Upper lobe of left lung (tissue), 6 donors: Measurements from ENCODE around the gene PARM1. TPM values are rescaled to one million over a fixed set of nuclear protein-coding genes. Genes with fewer than 3 reads are reported as not detected.

Experiments used
- ATAC-seq, 2 donors: fragments of 200-7000 bp; cut with Tn5 transposase; one replicate each; pipeline ENCODE4 v1.9.1; 2022; ENCODE audit warnings: mild to moderate bottlenecking in 2 of 2, moderate library complexity in 2 of 2; ENCODE audit not compliant: low FRiP score in 2 of 2
- DNase-seq, 2 donors: peaks; one replicate each; pipeline ENCODE4 v3.0.0-alpha.2; 2019 to 2020
- H3K27ac ChIP-seq, 4 donors: fragments of 200-600 bp; sonication (generic); one replicate each; pipeline ENCODE4 v1.5.1; 2016 to 2019
- H3K27me3 ChIP-seq, 4 donors: fragments of 200-600 bp; sonication (generic); one replicate each; pipeline ENCODE4 v1.5.1; 2017 to 2019
- H3K36me3 ChIP-seq, 4 donors: fragments of 200-600 bp; sonication (generic); one replicate each; pipeline ENCODE4 v1.5.1; 2016 to 2019
- H3K4me1 ChIP-seq, 4 donors: fragments of 200-600 bp; sonication (generic); one replicate each; pipeline ENCODE4 v1.5.1; 2018 to 2019
- H3K4me3 ChIP-seq, 4 donors: fragments of 200-600 bp; sonication (generic); one replicate each; pipeline ENCODE4 v1.5.1; 2017 to 2019; ENCODE audit warnings: mild to moderate bottlenecking in 2 of 4, moderate library complexity in 1 of 4
- H3K9me3 ChIP-seq, 4 donors: fragments of 200-600 bp; sonication (generic); one replicate each; pipeline ENCODE4 v1.5.1; 2018 to 2019
- CTCF ChIP-seq, 6 experiments: fragments of 450-650 bp in 4 of 6; fragments of 200-600 bp in 2 of 6; sonication (generic) in 2 of 6; IDR thresholded peaks; one replicate each; pipeline ENCODE4 v1.5.1; 2016 to 2019; ENCODE audit warnings: antibody characterized with exemption in 6 of 6
- EP300 ChIP-seq, 4 donors: sonication (generic); formaldehyde crosslinking; IDR thresholded peaks; one replicate each; pipeline ENCODE4 v1.5.1; 2017; ENCODE audit warnings: antibody characterized with exemption in 4 of 4, control low read depth in 2 of 4
- POLR2A ChIP-seq, 4 donors: fragments of 450-650 bp; IDR thresholded peaks; one replicate each; pipeline ENCODE4 v1.5.1; 2016 to 2017; ENCODE audit warnings: antibody characterized with exemption in 4 of 4, mild to moderate bottlenecking in 2 of 4
- POLR2AphosphoS5 ChIP-seq, 2 donors: sonication (generic); formaldehyde crosslinking; IDR thresholded peaks; one replicate each; pipeline ENCODE4 v1.5.1; 2017; ENCODE audit warnings: antibody characterized with exemption in 2 of 2
- WGBS, 2 donors: methylation state at CpG; one replicate each; pipeline ENCODE4 v1.1.5; 2017 to 2018; 5-methylcytosine and 5-hydroxymethylcytosine counted together
- total RNA-seq, 6 donors: library from RNA; depleted of rRNA in 4 of 6; stranded (reverse); fragments of >200 nt in 4 of 6; gene quantifications; one replicate each; pipeline versions ENCODE4 v1.1.0 to v1.2.1, GENCODE V29; 2016 to 2021
- donor health status: DM: no; HTN: no; CAD: no; lungs with moderate emphysema.
- donor health status: DM: no; HTN: yes; CAD: no; lungs with severe emphysema.

Gene PARM1
- total RNA-seq, 6 donors from 2014 or later = 36.7 to 137 (median 74.5) TPM

DNA sequence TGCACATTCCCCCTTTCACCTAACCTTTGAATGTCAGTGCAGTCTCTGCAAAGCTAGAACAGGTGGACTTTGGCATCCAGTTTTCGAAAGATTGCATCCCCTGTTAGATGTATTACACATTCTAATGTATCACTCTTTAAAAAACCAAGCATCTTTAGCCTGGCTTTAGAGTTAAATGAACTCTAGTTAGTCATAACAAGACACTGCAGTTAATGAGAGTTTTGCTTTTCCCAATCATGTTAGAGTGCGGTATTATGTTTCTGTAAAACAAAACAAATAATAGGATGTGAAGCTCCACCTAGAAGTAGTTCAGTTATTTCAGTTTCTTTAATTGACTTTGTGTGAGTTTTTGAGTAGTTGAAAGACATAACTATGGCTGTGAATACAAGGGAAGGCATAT, 42.2 kb downstream of the PARM1 start:
- no peaks in the 10 kb centered on the region for H3K27me3 ChIP-seq
- no peaks in the 10 kb centered on the region for H3K36me3 ChIP-seq
- H3K4me1 ChIP-seq = no peaks in the 10 kb centered on the region
- ATAC-seq (no peak), DNase-seq (no peak)
- no peak overlapping the region for H3K27ac ChIP-seq
- H3K9me3 ChIP-seq = no peaks in the 10 kb centered on the region
- WGBS, 2 donors = 86 to 95% methylated on average over 2 of the region's 2 CpGs
- TF ChIP-seq POLR2A (IDR thresholded peaks at IDR 0.05) = no peak
- no peak for TF ChIP-seq EP300 (IDR thresholded peaks at IDR 0.05)
- no peak for TF ChIP-seq CTCF (IDR thresholded peaks at IDR 0.05)
- TF ChIP-seq POLR2AphosphoS5 (IDR thresholded peaks at IDR 0.05) = no peak
- H3K4me3 ChIP-seq = no peak overlapping the region

- Histone ChIP-seq H3K9me3 (no peaks in the 10 kb centered on the region), H3K4me3 (no peak overlapping the region), H3K4me1 (no peaks in the 10 kb centered on the region), H3K36me3 (no peaks in the 10 kb centered on the region), H3K27ac (no peak overlapping the region), H3K27me3 (no peaks in the 10 kb centered on the region)
- ATAC-seq (no peak), DNase-seq (no peak)
- 95 to 100% methylated on average over 2 of the region's 2 CpGs for WGBS, 2 donors
- TF ChIP-seq POLR2AphosphoS5 (IDR thresholded peaks at IDR 0.05) = no peak
- no peak for TF ChIP-seq EP300 (IDR thresholded peaks at IDR 0.05)
- no peak for TF ChIP-seq POLR2A (IDR thresholded peaks at IDR 0.05)
- TF ChIP-seq CTCF (IDR thresholded peaks at IDR 0.05) = no peak
Observed at GRCh38 chr4:74975848-74976824, 43.2 kb downstream of the PARM1 start.

- Histone ChIP-seq H3K27ac (no peak overlapping the region), H3K36me3 (no peaks in the 10 kb centered on the region), H3K9me3 (no peaks in the 10 kb centered on the region), H3K27me3 (no peaks in the 10 kb centered on the region), H3K4me3 (no peak overlapping the region), H3K4me1 (no peaks in the 10 kb centered on the region)
- WGBS, 2 donors = 82 to 93% methylated on average over 1 of the region's 1 CpG
- no peak for ATAC-seq
- no peak for DNase-seq
- TF ChIP-seq POLR2A (IDR thresholded peaks at IDR 0.05) (no peak), EP300 (IDR thresholded peaks at IDR 0.05) (no peak), CTCF (IDR thresholded peaks at IDR 0.05) (no peak), POLR2AphosphoS5 (IDR thresholded peaks at IDR 0.05) (no peak)
Observed at GRCh38 chr4:74982546-74983252, 49.8 kb downstream of the PARM1 start.

GRCh38 chr4:74983253-74983635, 50.3 kb downstream of the PARM1 start:
- H3K36me3 ChIP-seq = no peaks in the 10 kb centered on the region
- no peak overlapping the region for H3K27ac ChIP-seq
- no peak for TF ChIP-seq POLR2AphosphoS5 (IDR thresholded peaks at IDR 0.05)
- TF ChIP-seq POLR2A (IDR thresholded peaks at IDR 0.05) = no peak
- no peak for TF ChIP-seq CTCF (IDR thresholded peaks at IDR 0.05)
- no peak for TF ChIP-seq EP300 (IDR thresholded peaks at IDR 0.05)
- no peaks in the 10 kb centered on the region for H3K27me3 ChIP-seq
- no peak for ATAC-seq
- DNase-seq = no peak
- H3K4me1 ChIP-seq = no peaks in the 10 kb centered on the region
- no peaks in the 10 kb centered on the region for H3K9me3 ChIP-seq
- no peak overlapping the region for H3K4me3 ChIP-seq
